Measurements from ENCODE around the gene COPG2.

The COPG2 gene

GRCh38 chr7:130506358-130506757, 162.2 kb downstream of the COPG2 start:
- DNase-seq (ENCODE audit: insufficient read length, low spot score) = no peak

GRCh38 chr7:130505753-130506152, 162.8 kb downstream of the COPG2 start:
- DNase-seq (ENCODE audit: insufficient read length, low spot score) (no peak), FAIRE-seq (no peak)

More at GRCh38 chr7:130506358-130506757, 162.2 kb downstream of the COPG2 start:
- no peak for FAIRE-seq

- no peak for FAIRE-seq
- DNase-seq (ENCODE audit: insufficient read length, low spot score) = no peak
Measured at GRCh38 chr7:130500910-130501309, 167.6 kb downstream of the COPG2 start.

GRCh38 chr7:130500463-130500862, 168.1 kb downstream of the COPG2 start:
- no peak for FAIRE-seq

GRCh38 chr7:130494431-130494858, 174.1 kb downstream of the COPG2 start:
- no peak for FAIRE-seq
- DNase-seq (ENCODE audit: insufficient read length, low spot score) = no peak

More at GRCh38 chr7:130500463-130500862, 168.1 kb downstream of the COPG2 start:
- DNase-seq (ENCODE audit: insufficient read length, low spot score) = no peak

- FAIRE-seq (no peak), DNase-seq (ENCODE audit: insufficient read length, low spot score) (no peak)
Measured at GRCh38 chr7:130493275-130493873, 175.2 kb downstream of the COPG2 start.

- DNase-seq (ENCODE audit: insufficient read length, low spot score) = no peak
- no peak for FAIRE-seq
Measured at GRCh38 chr7:130492523-130493274, 175.8 kb downstream of the COPG2 start.

GRCh38 chr7:130491841-130492522, 176.6 kb downstream of the COPG2 start, which contains the start of gene MEST:
Gene MEST (plus strand): TSS chr7:130492085. CDS start chr7:130492314, 229 bp downstream.
- no peak for FAIRE-seq
- no peak for DNase-seq (ENCODE audit: insufficient read length, low spot score)

- FAIRE-seq (peak; percentile 23), DNase-seq (ENCODE audit: insufficient read length, low spot score) (no peak)
Measured at GRCh38 chr7:130490888-130491804, 177.4 kb downstream of the COPG2 start.

- FAIRE-seq (no peak), DNase-seq (ENCODE audit: insufficient read length, low spot score) (no peak)
Measured at GRCh38 chr7:130490311-130490791, 178.2 kb downstream of the COPG2 start.

GRCh38 chr7:130489140-130489983, 179.2 kb downstream of the COPG2 start:
- FAIRE-seq = no peak
- no peak for DNase-seq (ENCODE audit: insufficient read length, low spot score)

GRCh38 chr7:130488392-130489139, 180.0 kb downstream of the COPG2 start:
- no peak for DNase-seq (ENCODE audit: insufficient read length, low spot score)
- FAIRE-seq = no peak

- FAIRE-seq = no peak
- DNase-seq (ENCODE audit: insufficient read length, low spot score) = no peak
Measured at GRCh38 chr7:130486954-130487436, 181.6 kb downstream of the COPG2 start.

GRCh38 chr7:130486114-130486953, 182.2 kb downstream of the COPG2 start:
- DNase-seq (ENCODE audit: insufficient read length, low spot score) = no peak
- FAIRE-seq = peak; percentile 82

GRCh38 chr7:130485734-130486113, 182.8 kb downstream of the COPG2 start:
- FAIRE-seq (no peak), DNase-seq (ENCODE audit: insufficient read length, low spot score) (no peak)

GRCh38 chr7:130483031-130483430, 185.5 kb downstream of the COPG2 start:
- DNase-seq (ENCODE audit: insufficient read length, low spot score) = no peak
- FAIRE-seq = no peak

- DNase-seq (ENCODE audit: insufficient read length, low spot score) (no peak), FAIRE-seq (no peak)
Measured at GRCh38 chr7:130481898-130482297, 186.7 kb downstream of the COPG2 start.
